HG02610 (cell line): ENCODE measurements around the gene SORL1-AS1.
"Not testable (repeated sequence)": the region's sequence is repeated elsewhere in the genome, so short reads cannot be mapped to it uniquely, and the experiment has no call there.

Source experiments
- ATAC-seq: cut with Tn5 transposase; IDR thresholded peaks from one replicate; pipeline ENCODE4 v1.9.1; 2021; ENCODE audit warnings: mild to moderate bottlenecking, moderate library complexity; ENCODE audit not compliant: unreplicated experiment

Gene SORL1-AS1

GRCh38 chr11:121429556-121429955, 23.2 kb downstream of the SORL1-AS1 start:
- ATAC-seq, result no peak

- ATAC-seq, result no peak
These were observed 25.4 kb downstream of the SORL1-AS1 start for GRCh38 chr11:121427400-121427744.

GRCh38 chr11:121426476-121427399, 26.0 kb downstream of the SORL1-AS1 start:
- ATAC-seq, result no peak

- no peak for ATAC-seq
These were observed 26.9 kb downstream of the SORL1-AS1 start for GRCh38 chr11:121425828-121426227.

GRCh38 chr11:121422675-121423074, 30.1 kb downstream of the SORL1-AS1 start:
- no peak for ATAC-seq

DNA sequence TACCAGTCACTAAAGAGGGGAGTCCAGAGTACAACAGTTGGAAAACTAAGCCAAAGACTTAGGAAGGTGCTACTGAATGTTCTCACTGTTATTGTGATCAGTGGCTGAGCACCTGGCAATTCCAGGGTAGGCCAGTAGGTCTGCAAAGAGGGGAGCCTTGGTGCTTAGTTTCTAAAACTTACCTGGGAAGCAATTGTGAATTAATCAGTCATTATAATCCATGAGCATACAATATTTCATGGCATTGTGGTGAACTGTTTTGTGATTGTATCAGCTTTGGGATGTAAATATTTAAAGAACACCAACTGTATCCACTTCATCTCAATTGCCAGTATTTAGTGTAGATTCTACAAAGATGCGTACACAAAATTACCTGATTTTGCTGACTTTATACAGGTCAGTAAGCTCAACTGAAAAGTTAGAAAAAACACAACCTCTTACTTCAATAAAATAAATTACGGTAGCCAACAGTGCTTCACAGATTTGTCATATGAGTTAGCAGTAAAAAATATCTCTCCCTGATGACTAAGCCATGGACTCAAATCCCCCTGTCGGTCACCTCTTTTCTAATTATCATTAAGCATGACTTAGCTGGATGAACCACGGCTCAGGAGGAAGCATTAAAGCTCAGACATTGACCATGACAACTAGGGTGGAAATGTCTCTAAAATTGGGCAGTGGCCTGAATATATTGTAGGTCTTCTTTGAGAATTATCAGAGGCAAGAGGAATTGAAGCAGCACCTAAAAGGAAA, 31.4 kb downstream of the SORL1-AS1 start:
- no peak for ATAC-seq

- no peak for ATAC-seq
These were observed 32.4 kb downstream of the SORL1-AS1 start for GRCh38 chr11:121420398-121420797.

DNA sequence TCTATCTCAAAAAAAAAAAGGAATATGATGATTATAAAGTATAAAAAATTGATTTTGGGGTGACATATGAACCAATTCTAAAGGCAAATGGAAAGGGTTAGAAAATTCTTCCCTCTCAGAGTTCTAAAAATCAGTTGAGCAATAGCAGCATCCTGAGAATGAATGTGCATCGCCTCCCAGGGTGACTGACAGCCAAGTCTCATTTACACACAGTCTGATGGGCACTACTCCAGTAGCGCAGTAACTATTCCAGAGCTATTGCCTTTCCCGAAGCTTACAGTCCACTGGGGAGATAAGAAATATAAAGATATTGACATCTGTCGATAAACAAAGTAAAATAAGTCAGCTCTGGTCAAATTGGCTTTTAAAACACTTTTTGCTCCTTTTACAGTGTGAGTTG, 32.9 kb downstream of the SORL1-AS1 start:
- ATAC-seq, result no peak

- ATAC-seq, result no peak
These were observed 34.1 kb downstream of the SORL1-AS1 start for GRCh38 chr11:121418625-121419114.

- ATAC-seq, result no peak
These were observed 35.2 kb downstream of the SORL1-AS1 start for GRCh38 chr11:121417607-121418006.

DNA sequence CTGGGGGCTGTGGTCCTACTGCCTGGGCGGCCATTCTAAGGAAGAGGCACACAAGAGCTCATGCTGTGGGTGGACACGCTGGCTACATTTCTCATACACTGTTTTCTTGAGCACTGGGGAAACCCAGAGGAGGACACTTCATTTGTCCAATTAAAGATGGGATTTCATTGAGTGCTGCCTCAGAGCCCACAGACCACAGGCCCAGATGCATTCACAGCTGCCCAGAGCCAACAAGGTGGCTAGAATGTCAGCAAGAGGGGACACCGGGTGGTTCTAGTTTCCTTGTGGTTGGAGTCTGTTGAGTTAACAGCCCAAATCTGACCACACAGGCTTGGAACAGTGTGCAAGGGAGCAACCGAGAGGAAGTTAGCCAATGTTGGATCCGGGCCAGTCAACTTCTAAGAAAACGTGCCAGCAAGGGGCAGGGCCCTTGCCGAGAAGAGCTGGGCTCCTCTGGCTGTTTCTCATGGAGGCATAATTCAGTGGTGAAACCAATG, 35.7 kb downstream of the SORL1-AS1 start:
- peak; percentile 46 for ATAC-seq

DNA sequence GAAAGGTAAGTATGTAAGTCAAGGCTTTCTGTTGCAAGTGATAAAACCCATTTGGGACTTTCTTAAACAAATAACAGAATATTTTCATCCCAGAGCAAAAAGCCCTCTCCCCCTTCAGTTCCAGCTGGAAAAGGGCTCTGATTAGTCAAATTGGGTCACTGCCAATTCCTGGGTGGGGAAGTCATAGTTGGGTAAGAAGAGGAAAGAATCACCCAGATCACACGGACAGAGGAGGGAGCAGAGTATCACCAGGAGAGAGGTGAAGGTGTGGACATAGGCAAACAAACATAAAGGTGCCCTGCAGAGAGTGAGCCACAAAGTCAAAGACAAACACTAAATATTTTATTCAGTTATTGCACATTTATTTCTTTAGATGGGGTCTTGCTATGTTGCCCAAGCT, 36.9 kb downstream of the SORL1-AS1 start:
- no peak for ATAC-seq

- ATAC-seq, result no peak
These were observed 38.4 kb downstream of the SORL1-AS1 start for GRCh38 chr11:121414141-121414913.

- ATAC-seq, result no peak
These were observed 39.9 kb downstream of the SORL1-AS1 start for GRCh38 chr11:121412711-121413415.

DNA sequence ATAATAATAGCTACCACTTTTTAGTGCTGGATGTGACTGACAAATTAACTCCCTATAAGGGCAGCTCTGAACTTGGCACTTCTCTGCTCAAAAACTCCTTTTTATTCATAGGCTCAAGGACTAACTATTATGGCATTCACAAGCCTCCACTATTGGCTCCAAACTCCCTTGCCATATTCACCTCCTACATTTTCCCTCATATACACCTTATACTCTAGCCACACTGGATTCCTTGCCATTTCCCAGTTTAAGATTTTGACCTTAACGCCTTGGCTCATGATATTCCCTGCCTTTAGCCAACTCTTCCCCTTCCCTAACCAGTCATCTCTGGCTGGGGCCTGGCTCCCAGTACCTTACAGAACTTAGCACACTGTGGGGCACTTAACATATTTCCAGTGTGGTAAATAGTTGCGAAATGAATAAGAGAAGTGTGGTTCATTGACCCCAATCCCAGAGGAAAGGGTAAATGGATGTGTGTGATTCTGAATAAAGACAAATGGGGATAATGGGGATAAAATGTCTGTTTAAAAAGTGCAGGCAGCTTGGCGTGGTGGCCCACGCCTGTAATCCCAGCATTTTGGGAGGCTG, 40.7 kb downstream of the SORL1-AS1 start:
- no peak for ATAC-seq

- not testable (repeated sequence) for ATAC-seq
These were observed 41.4 kb downstream of the SORL1-AS1 start for GRCh38 chr11:121411330-121411729.

DNA sequence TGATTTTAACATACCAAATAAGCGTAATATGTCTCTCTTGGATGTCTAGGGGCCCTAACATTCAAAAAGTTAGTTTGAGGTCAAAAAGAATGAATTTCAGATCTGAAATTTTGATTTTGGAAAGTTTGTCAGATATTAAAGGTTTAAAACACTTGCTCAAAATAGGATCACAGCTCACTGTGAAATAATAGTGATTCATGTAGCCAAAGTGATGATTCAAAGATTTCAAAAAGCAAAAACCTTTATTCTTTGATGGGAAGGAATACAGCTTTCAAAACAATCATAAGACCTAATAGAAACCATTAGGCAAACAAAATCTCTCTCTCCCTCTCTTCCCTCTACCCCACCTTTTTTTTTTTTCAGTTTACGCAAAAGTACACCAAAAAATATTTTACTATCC, 42.7 kb downstream of the SORL1-AS1 start:
- ATAC-seq, result not testable (repeated sequence)

GRCh38 chr11:121408830-121409229, 43.9 kb downstream of the SORL1-AS1 start:
- ATAC-seq, result no peak

DNA sequence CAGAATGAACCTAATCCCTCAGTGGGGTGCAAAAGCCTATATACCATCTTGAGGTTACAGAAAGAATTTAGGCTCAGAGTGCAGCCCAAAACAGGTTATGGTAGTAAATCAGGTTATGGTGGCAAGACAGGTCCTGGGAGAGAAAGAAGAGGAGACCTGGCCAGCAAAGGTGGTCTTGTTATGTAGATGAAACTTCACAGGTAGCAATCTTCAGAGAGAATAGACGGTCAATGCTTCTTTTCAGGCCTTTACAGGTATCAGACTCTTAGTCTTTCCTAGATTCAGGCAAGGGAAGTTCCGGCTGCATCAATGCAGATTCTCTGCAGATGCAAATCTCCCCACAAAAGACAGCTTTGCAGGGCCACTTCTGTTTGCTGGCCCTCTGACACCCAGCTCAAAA, 46.5 kb downstream of the SORL1-AS1 start:
- no peak for ATAC-seq

DNA sequence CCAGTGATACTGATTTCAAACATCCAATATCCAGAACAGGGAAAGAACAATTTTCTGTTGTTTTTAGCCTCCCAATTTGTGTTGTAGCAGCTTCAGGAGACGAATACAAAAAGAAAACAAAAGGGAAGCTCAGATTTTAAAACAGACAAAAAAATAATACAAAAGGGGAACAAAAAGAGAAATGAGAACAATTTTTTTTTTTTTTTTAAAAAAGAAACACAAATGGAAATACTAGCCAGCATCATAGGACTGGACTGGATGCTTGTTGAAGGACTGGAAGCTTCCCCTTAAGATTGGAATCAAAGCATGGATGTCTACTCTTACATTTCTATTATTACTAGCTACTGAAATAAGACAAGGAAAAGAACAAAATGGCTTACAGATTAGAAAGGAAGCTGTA, 47.1 kb downstream of the SORL1-AS1 start:
- ATAC-seq, result no peak
